ENCODE measurements around the gene PDIA5.

The PDIA5 gene

DNA sequence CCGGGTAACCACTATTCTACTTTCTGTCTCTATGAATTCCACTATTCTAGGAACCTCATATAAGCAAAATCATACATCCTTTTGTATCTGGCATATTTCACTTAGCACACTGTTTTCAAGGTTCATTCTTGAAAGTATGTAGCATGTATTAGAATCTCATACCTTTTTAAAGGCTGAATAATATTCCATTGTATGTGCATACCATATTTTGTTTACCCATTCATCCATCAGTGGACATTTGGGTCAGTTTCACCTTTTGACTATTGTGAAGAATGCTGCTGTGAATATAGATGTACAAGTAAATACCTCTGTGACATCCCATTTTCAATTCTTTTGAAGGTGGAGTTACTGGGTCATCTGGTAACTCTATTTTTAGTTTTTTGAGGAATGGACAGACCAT is 98.3 kb downstream of the PDIA5 start:
- no peak for DNase-seq

DNA sequence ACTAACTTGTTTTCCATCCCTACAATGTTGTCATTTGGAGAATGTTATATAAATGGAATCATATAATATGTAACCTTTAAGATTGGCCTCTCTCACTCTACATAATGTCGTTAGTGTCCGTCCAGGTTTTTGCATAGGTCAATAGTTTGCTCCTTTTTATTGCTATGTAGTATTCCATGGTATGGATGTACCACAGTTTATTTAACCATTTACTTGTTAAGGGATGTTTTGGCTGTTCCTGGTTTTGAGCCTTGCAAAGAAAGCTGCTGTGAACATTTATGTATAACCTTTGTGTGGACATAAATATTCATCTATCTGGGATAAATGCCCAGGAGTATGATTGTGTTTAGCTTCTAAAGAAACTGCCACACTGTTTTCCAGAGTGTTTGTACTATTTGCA is 100.9 kb downstream of the PDIA5 start:
- DNase-seq = no peak

DNA sequence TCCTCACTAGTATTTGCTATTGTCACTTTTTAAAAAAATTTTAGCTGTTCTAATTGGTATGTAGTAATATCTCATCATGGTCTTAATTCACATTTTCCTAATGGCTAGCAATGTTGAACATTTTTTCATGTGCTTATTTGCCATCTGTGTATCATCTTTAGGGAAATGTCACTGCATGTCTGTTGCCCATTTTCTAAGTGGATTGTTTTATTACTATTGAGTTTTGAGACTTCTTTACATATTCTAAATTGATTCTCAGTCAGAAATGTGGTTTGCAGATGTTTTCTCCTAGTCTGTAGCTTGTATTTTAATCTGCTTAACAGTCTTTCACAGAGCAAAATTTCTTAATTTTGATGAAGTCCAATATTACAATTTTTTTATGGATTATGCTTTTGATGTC is 101.3 kb downstream of the PDIA5 start:
- no peak for DNase-seq

DNA sequence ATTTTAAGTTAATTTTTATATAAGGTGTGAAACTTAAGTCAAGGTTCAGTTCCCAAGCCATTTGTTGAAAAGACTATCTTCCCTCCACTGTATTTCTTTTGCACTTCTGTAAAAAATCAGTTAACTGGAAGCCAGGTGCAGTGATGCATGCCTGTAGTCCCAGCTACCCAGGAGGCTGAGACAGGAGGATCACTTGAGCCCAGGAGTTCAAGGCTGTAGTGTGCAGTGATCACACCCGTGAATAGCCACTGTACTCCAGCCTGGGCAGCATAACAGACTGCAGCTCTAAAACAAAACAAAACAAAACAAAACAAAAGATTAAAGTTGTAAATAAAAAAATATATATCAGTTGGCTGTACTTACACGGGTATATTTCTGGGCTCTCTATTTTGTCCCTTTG is 101.8 kb downstream of the PDIA5 start:
- DNase-seq = no peak

DNA sequence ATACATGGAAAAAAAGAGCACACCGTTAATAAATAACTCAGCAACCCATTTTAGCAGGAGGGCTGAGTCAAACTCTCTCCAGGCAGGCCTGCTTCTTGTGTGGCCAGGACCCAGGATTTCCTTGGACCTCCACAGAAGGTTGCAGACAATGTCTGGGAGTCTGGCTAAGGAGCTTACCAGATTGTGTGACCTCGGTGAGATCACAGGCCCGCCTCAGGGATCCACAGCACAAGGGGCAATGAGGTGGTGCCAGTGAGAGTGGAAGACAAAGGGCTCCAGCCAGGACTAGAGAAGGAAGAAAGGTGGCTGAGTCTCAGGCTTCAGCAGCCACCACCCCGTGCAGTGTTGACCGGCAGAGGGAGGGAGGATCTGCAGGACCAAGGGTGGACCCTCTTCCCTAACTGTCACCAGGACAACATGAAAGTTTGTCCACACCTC is 102.7 kb downstream of the PDIA5 start:
- no peak for DNase-seq

DNA sequence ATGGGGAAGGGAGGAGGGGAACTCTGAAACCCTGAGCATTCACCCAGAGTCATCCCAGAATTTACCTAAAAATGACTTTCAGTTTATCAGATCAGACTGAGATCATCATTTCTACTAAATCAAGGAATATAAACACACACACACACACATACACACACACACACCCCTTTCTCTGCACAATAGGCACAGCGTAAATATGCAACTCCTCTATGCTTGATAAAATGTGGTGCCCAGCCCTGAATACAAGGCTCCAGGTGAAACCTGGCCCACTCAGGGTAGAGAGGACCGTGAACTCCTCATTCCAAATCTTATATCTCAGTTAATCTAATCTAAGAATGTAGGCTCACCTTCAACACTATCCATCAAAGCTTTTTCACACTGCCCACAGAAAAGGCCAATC is 103.1 kb downstream of the PDIA5 start:
- no peak for DNase-seq

DNA sequence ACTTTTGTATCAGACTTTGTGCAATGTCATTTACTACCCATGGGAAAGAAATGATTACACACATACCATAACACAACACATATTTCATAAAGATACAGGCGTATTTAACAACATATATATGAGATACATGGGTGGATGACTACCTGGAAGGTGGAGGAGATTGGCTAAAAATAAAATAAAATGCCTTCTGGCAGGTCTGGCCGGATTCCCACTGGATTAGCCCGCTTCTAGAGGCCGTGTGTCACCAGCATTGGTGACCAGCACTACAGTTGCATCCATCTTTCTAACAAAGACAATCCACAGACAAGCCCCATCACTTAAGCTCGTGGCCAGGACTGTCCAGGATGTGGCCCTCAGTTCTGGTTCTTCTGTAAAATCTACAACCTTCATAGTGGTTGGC is 114.0 kb downstream of the PDIA5 start:
- DNase-seq = no peak

DNA sequence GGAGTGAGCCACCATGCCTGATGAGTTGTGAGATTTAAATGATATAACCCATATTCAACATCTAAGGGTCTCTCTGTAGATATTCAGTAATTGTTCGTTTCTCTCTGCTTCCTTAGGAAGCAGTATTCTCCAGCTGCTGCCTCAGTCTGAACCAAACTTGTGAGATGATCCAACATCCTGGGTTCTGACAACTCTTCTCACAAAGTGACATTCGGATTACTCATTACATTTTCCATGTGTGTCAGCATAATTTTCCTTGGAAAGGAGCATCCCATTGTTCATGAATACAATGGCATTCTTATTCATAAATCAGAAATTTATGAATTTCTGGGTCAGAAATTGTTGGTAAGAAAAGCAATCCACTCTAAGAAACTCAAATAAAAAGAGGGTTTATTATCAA is 119.9 kb downstream of the PDIA5 start:
- DNase-seq = peak in 4 of 56 donors; percentile 1 to 20 (median 6)

DNA sequence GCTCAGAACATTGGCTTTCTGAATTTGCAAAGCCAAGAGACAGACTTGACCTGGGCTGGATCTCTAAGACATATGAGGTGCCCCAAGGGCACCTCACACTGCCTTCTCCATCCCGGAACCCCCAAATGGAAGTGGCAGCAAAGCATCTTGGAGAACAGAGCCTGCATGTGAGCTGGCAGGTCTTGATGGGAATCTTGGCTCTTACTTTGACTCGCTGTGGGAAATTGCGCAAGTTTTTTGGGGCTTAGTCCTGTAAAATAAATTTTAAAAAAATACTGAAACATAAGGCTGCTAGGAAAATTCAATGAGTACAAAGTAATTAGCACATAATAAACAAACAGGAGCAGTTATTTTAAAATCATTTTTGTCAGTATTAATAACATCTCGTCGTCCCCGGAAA is 121.2 kb downstream of the PDIA5 start:
- no peak for DNase-seq

DNA sequence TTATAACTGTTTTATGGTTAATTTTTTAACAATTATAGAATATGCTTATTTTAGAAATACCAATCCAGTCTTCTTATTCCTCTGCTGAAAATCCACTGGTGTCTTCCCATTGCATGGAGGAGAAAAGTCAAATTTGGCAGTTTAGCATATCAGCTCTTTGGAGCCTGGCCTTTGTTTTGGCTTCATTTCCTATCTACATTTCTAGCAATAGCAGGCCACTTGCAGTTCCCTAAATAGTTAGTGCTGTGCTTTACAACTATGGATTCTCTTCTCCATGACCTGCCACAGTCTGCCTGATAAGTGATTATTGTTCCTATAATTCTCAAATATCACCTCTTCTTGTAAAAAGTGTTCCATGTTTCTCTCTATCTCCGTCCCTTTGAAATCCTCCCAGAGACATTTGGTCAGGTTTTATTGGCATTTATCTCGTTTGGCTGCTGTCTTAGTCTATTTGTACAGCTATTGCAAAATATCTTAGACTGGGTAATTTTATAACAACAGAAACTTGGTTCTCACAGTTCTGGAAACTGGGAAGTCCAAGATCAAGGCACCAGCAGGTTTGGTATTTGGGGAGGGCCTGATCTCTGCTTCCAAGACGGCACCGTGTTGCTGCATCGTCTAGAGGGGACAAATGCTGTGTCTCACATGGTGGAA is 126.8 kb downstream of the PDIA5 start:
- no peak for DNase-seq

DNA sequence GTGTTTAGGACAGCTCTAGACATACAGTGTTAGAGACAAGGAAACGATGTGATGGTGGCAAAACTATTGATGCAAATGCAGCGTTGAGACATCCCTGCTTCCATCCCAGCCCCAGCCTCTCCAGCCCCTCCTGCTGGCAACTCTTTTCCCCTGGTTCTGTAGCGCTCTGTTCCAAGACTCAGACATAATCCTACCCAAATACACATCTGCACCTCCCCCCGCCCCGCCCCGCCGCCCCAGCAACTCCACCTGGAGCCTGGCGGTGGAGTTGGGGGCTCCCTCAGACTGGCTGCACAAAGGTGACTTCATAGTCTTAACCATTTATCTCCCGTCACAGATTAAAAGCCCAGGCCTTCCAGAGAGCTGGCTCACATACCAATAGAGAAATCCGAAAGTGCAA is 127.7 kb downstream of the PDIA5 start:
- peak in 3 of 56 donors; percentile 1 to 17 (median 17) for DNase-seq

DNA sequence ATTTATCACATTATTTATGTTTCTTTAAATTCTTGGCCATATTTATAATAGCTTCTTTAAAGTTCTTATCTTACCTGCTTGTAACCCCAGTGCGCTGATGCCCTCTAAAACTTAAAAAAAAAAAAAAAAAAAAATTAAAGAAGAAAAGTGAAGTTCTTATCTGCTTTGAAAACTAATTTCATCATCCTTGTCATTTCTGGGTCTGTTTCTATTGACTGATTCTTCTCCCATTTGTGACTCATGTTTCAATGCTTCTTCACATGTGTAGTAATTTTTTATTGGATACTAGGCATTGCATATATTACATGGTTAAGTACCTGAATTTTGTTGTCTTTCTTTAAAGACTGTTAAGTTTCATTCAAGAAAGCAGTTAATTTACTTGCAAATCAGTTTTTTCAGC is 131.5 kb downstream of the PDIA5 start:
- no peak for DNase-seq

DNA sequence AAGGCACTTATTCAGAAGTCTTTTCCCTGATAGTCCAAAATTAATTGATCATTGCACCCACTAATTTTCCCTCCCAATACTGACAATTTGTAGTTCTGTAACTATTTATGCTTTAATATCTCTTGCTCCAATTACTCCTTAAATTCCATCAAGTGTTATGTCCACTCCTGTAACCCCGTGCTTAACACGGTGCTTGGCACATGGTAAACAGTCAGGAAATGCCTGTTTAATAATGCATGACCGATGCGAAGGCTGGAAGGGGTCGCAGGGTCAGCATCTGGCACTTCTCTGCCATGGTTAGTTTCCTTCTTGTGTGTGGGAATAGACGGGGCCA is 134.4 kb downstream of the PDIA5 start:
- no peak for DNase-seq

DNA sequence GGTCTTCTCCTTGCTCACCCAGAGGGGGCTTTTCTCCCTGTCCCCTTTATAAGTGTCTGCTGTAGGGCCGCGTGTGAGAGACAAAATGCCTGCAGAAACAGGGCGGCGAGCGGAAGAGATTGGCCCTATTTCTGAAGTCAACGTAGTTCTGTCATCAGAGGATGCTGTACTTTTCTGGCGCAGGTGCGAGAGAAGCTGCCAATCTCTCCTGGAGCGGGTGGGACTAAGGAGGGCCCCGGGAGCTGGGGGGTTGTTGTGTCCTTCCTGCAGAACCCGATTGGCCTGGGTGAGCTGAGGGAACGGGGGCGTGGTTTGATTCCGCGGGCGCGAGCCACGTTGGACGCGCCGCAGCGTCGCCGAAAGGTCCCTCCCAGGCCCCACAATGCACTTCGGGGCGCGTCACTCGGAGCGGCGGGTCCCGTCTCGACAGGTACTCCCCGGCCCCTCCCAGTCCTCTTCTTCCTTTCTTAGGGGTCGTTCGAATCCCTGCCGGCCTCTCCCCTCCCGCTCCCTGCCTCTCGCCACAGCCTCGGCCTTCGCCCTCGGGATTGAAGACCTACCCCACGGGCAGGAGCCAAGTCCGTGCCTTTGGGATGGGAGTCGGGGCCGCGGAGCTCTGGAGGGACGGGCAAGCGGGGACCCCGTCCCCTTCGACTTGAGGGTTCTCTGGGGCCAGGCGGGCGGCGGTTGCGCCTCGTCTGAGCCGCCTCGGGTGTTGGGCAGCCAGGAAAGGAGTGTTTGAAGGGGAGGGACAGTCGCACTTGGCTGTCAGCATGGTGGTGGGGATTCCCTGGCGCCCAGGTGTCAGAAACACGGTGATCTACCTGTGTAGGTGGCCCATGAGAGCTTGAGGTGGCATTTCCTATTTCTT is 135.0 kb downstream of the PDIA5 start, which contains the start of gene SEC22A:
Gene SEC22A, plus strand, starts transcription at position 387 of the 871 bp plus-strand sequence. CDS start 7,275 bp downstream, outside the sequence.
- peak; percentile 23 to 97 (median 88) for DNase-seq

DNA sequence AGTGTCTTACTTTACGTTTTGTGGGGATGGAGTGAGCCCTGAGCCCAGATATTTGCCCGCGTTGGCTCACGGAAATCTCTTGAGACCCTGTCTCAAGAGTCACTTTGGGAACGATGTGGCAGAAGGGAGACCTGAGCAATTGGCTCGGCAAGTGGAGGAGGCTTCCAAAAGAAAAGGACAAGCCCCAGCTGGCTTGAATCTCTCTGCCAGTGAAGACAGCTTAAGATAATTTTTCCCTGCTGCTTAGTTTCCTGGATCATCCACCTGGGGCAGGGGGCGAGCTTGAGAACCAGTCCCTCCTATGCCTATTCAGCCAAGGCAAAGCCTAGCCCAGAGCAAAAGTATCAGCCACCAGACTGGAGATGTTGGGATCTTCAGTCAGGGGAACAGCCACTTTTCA is 135.6 kb downstream of the PDIA5 start:
- DNase-seq = no peak
